ENCODE measurements around the gene DDAH1.

- TF ChIP-seq CTCF (IDR thresholded peaks at IDR 0.05; ENCODE audit: low read depth, low read length, poor library complexity, severe bottlenecking) (no peak), EZH2phosphoT487 (IDR thresholded peaks at IDR 0.05; ENCODE audit: borderline replicate concordance, low read length) (no peak)
Measured at GRCh38 chr1:85343213-85343611, 121.7 kb downstream of the DDAH1 start.
